T follicular helper cell (primary cell): Measurements from ENCODE around the gene CD69.

Experiments
- DNase-seq: peaks from one replicate; pipeline ENCODE4 v3.0.0-alpha.2; 2020; ENCODE audit warnings: low read depth

Gene CD69

GRCh38 chr12:9781360-9781759 is 20.7 kb upstream of the CD69 start:
- no peak for DNase-seq

GRCh38 chr12:9779209-9779608 is 18.5 kb upstream of the CD69 start:
- no peak for DNase-seq

- DNase-seq: no peak
These were observed 16.1 kb upstream of the CD69 start for GRCh38 chr12:9776781-9777180.

GRCh38 chr12:9773216-9773877 is 12.6 kb upstream of the CD69 start:
- no peak for DNase-seq

- DNase-seq: no peak
These were observed 2.3 kb upstream of the CD69 start for GRCh38 chr12:9763025-9763424.

- DNase-seq: no peak
These were observed 1.7 kb upstream of the CD69 start for GRCh38 chr12:9762369-9762768.

GRCh38 chr12:9761419-9761781 is 699 bp upstream of the CD69 start:
- no peak for DNase-seq

- no peak for DNase-seq
These were observed 581 bp downstream of the CD69 start for GRCh38 chr12:9760120-9760519.

- no peak for DNase-seq
These were observed 1.0 kb downstream of the CD69 start for GRCh38 chr12:9759694-9760093.

GRCh38 chr12:9758119-9758518 is 2.6 kb downstream of the CD69 start:
- DNase-seq: no peak

GRCh38 chr12:9757433-9758025 is 3.2 kb downstream of the CD69 start:
- no peak for DNase-seq

GRCh38 chr12:9756706-9757105 is 4.0 kb downstream of the CD69 start:
- no peak for DNase-seq

- DNase-seq: no peak
These were observed 4.5 kb downstream of the CD69 start for GRCh38 chr12:9756170-9756569.

GRCh38 chr12:9755567-9755966 is 5.1 kb downstream of the CD69 start:
- DNase-seq: no peak

- no peak for DNase-seq
These were observed 5.7 kb downstream of the CD69 start for GRCh38 chr12:9755035-9755434.

- DNase-seq: no peak
These were observed 6.4 kb downstream of the CD69 start for GRCh38 chr12:9754099-9754927.

- no peak for DNase-seq
These were observed 7.2 kb downstream of the CD69 start for GRCh38 chr12:9753498-9753897.

GRCh38 chr12:9753073-9753472 is 7.6 kb downstream of the CD69 start:
- DNase-seq: no peak

- DNase-seq: no peak
These were observed 8.4 kb downstream of the CD69 start for GRCh38 chr12:9752145-9752933.

- peak; percentile 52 for DNase-seq
These were observed 9.2 kb downstream of the CD69 start for GRCh38 chr12:9751204-9752144.
